ENCODE measurements around the gene CARMIL3. TPM values are rescaled to one million over a fixed set of nuclear protein-coding genes. Genes with fewer than 3 reads are reported as not detected.
"Not testable (repeated sequence)": the region's sequence is repeated elsewhere in the genome, so short reads cannot be mapped to it uniquely, and the experiment has no call there.

CARMIL3 gene, protein sequence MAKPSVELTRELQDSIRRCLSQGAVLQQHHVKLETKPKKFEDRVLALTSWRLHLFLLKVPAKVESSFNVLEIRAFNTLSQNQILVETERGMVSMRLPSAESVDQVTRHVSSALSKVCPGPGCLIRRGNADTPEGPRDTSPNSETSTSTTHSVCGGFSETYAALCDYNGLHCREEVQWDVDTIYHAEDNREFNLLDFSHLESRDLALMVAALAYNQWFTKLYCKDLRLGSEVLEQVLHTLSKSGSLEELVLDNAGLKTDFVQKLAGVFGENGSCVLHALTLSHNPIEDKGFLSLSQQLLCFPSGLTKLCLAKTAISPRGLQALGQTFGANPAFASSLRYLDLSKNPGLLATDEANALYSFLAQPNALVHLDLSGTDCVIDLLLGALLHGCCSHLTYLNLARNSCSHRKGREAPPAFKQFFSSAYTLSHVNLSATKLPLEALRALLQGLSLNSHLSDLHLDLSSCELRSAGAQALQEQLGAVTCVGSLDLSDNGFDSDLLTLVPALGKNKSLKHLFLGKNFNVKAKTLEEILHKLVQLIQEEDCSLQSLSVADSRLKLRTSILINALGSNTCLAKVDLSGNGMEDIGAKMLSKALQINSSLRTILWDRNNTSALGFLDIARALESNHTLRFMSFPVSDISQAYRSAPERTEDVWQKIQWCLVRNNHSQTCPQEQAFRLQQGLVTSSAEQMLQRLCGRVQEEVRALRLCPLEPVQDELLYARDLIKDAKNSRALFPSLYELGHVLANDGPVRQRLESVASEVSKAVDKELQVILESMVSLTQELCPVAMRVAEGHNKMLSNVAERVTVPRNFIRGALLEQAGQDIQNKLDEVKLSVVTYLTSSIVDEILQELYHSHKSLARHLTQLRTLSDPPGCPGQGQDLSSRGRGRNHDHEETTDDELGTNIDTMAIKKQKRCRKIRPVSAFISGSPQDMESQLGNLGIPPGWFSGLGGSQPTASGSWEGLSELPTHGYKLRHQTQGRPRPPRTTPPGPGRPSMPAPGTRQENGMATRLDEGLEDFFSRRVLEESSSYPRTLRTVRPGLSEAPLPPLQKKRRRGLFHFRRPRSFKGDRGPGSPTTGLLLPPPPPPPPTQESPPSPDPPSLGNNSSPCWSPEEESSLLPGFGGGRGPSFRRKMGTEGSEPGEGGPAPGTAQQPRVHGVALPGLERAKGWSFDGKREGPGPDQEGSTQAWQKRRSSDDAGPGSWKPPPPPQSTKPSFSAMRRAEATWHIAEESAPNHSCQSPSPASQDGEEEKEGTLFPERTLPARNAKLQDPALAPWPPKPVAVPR (N-terminal part only)
- total RNA-seq: 0.52 TPM
- not detected for polyA plus RNA-seq

- H3K4me3 Mint-ChIP-seq: peak within 1 kb of the TSS; percentile 84 to 92 (median 90)
- Histone ChIP-seq H3K36me3 (ENCODE audit: control insufficient read depth, insufficient read depth, low read length) (no peaks in the 10 kb centered on the region), H3K4me3 (ENCODE audit: low read depth, low read length) (no peak within 1 kb of the TSS), H3K9me3 (ENCODE audit: control insufficient read depth in 2 of 2, low read length in 2 of 2) (no peaks in the 10 kb centered on the region), H3K27me3 (ENCODE audit: control insufficient read depth, insufficient read depth, low read length) (peaks cover 5% of the 10 kb centered on the region), H3K27ac (ENCODE audit: insufficient read depth, low read length, poor library complexity, severe bottlenecking) (no peak within 1 kb of the TSS), H3K4me1 (ENCODE audit: control insufficient read depth, insufficient read depth, low read length, poor library complexity, severe bottlenecking) (peaks cover 14% of the 10 kb centered on the region)
- peaks cover 48% of the 10 kb centered on the region for H3K27me3 Mint-ChIP-seq
- peaks cover 0 to 17% (median 8%) of the 10 kb centered on the region in 4 donors for H3K4me1 Mint-ChIP-seq
- H3K9me3 Mint-ChIP-seq: peaks cover 0 to 2% (median 0%) of the 10 kb centered on the region in 7 donors
- no peaks in the 10 kb centered on the region for H3K36me3 Mint-ChIP-seq
- ATAC-seq (ENCODE audit: low read depth in 2 of 2) (peak; percentile 62 to 67), DNase-seq (peak; percentile 46 to 55 (median 55))
- H3K27ac Mint-ChIP-seq: peak within 1 kb of the TSS in 2 of 3 donors; percentile 63 to 89
Measured at GRCh38 chr14:24051789-24052655, at the start of gene CARMIL3. Gene CARMIL3, plus strand, starts transcription at chr14:24052009. Its CDS starts 145 bp downstream, at chr14:24052154.

DNA sequence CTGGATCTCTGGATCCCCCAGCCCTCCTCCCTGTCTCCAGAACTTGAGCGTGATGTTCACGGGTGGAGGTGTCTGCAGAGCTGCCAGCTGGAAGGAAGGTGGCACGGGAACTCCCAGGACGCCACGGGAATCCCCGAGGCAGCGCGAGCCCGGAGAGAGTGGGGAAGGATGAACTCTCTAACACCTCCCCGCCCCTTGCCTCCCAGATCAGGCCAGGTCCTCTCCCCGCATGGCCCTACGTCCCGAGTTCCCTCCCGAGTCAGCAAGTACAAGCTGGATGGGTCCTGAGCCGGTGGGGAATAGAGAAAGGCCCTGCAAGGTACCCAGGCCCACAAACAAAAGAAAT is 45.4 kb upstream of the CARMIL3 start:
- peak; percentile 2 to 9 for ATAC-seq (ENCODE audit: low read depth in 2 of 2)
- Mint-ChIP-seq H3K4me3 (peak overlapping the region in 3 of 4 donors; percentile 27 to 75 (median 55)), H3K4me1 (peaks cover 7 to 42% (median 32%) of the 10 kb centered on the region in 4 donors), H3K27ac (peak overlapping the region in 1 of 3 donors; percentile 5)
- H3K9me3 Mint-ChIP-seq; DNase-seq; H3K27me3 Mint-ChIP-seq; H3K9me3 ChIP-seq (ENCODE audit: control insufficient read depth in 2 of 2, low read length in 2 of 2); H3K36me3 ChIP-seq (ENCODE audit: control insufficient read depth, insufficient read depth, low read length); H3K27me3 ChIP-seq (ENCODE audit: control insufficient read depth, insufficient read depth, low read length); H3K4me1 ChIP-seq (ENCODE audit: control insufficient read depth, insufficient read depth, low read length, poor library complexity, severe bottlenecking); H3K36me3 Mint-ChIP-seq; H3K4me3 ChIP-seq (ENCODE audit: low read depth, low read length): not testable (repeated sequence)
- H3K27ac ChIP-seq (ENCODE audit: insufficient read depth, low read length, poor library complexity, severe bottlenecking): peak overlapping the region; percentile 61

GRCh38 chr14:24006817-24007652 is 44.8 kb upstream of the CARMIL3 start:
- not testable (repeated sequence) for H3K4me1 ChIP-seq (ENCODE audit: control insufficient read depth, insufficient read depth, low read length, poor library complexity, severe bottlenecking); H3K9me3 Mint-ChIP-seq; H3K36me3 Mint-ChIP-seq; H3K9me3 ChIP-seq (ENCODE audit: control insufficient read depth in 2 of 2, low read length in 2 of 2); H3K27me3 Mint-ChIP-seq; H3K36me3 ChIP-seq (ENCODE audit: control insufficient read depth, insufficient read depth, low read length); H3K27me3 ChIP-seq (ENCODE audit: control insufficient read depth, insufficient read depth, low read length); H3K4me3 ChIP-seq (ENCODE audit: low read depth, low read length)
- Mint-ChIP-seq H3K4me1 (peaks cover 7 to 42% (median 33%) of the 10 kb centered on the region in 4 donors), H3K4me3 (peak overlapping the region; percentile 87 to 93 (median 88)), H3K27ac (peak overlapping the region; percentile 64 to 90 (median 87))
- peak; percentile 48 to 73 (median 49) for DNase-seq
- peak overlapping the region; percentile 61 for H3K27ac ChIP-seq (ENCODE audit: insufficient read depth, low read length, poor library complexity, severe bottlenecking)
- peak; percentile 76 to 80 for ATAC-seq (ENCODE audit: low read depth in 2 of 2)

- Histone ChIP-seq H3K27ac (ENCODE audit: insufficient read depth, low read length, poor library complexity, severe bottlenecking) (no peak overlapping the region), H3K9me3 (ENCODE audit: control insufficient read depth in 2 of 2, low read length in 2 of 2) (no peaks in the 10 kb centered on the region), H3K4me1 (ENCODE audit: control insufficient read depth, insufficient read depth, low read length, poor library complexity, severe bottlenecking) (peaks cover 4% of the 10 kb centered on the region), H3K36me3 (ENCODE audit: control insufficient read depth, insufficient read depth, low read length) (no peaks in the 10 kb centered on the region), H3K27me3 (ENCODE audit: control insufficient read depth, insufficient read depth, low read length) (no peaks in the 10 kb centered on the region), H3K4me3 (ENCODE audit: low read depth, low read length) (no peak overlapping the region)
- Mint-ChIP-seq H3K36me3 (peaks cover 8% of the 10 kb centered on the region), H3K4me3 (peak overlapping the region in 2 of 4 donors; percentile 54 to 55), H3K9me3 (no peaks in the 10 kb centered on the region), H3K27ac (peak overlapping the region; percentile 83 to 96 (median 86)), H3K4me1 (peaks cover 7 to 40% (median 33%) of the 10 kb centered on the region in 4 donors), H3K27me3 (no peaks in the 10 kb centered on the region)
- ATAC-seq (ENCODE audit: low read depth in 2 of 2): no peak
- no peak for DNase-seq
Measured at GRCh38 chr14:24011051-24011450, 40.8 kb upstream of the CARMIL3 start.

GRCh38 chr14:24012726-24013273 is 39.0 kb upstream of the CARMIL3 start:
- H3K27ac ChIP-seq (ENCODE audit: insufficient read depth, low read length, poor library complexity, severe bottlenecking); H3K4me1 ChIP-seq (ENCODE audit: control insufficient read depth, insufficient read depth, low read length, poor library complexity, severe bottlenecking); DNase-seq; H3K36me3 ChIP-seq (ENCODE audit: control insufficient read depth, insufficient read depth, low read length); H3K27me3 ChIP-seq (ENCODE audit: control insufficient read depth, insufficient read depth, low read length); H3K36me3 Mint-ChIP-seq; H3K9me3 Mint-ChIP-seq; ATAC-seq (ENCODE audit: low read depth in 2 of 2); H3K4me3 ChIP-seq (ENCODE audit: low read depth, low read length); H3K4me3 Mint-ChIP-seq; H3K27me3 Mint-ChIP-seq; H3K9me3 ChIP-seq (ENCODE audit: control insufficient read depth in 2 of 2, low read length in 2 of 2): not testable (repeated sequence)
- peaks cover 7 to 38% (median 31%) of the 10 kb centered on the region in 4 donors for H3K4me1 Mint-ChIP-seq
- H3K27ac Mint-ChIP-seq: peak overlapping the region in 1 of 3 donors; percentile 56

All from CD4-positive, CD25-positive, alpha-beta regulatory T cell (primary cell).